CD4-positive, alpha-beta T cell treated with Interleukin-4 for 4 hours (primary cell): Measurements from ENCODE around the gene CCDC3.
"Not testable (repeated sequence)": the region's sequence is repeated elsewhere in the genome, so short reads cannot be mapped to it uniquely, and the experiment has no call there.

Experiments
- DNase-seq: peaks from one replicate; pipeline ENCODE4 v3.0.0-alpha.2; 2020

The CCDC3 gene

DNA sequence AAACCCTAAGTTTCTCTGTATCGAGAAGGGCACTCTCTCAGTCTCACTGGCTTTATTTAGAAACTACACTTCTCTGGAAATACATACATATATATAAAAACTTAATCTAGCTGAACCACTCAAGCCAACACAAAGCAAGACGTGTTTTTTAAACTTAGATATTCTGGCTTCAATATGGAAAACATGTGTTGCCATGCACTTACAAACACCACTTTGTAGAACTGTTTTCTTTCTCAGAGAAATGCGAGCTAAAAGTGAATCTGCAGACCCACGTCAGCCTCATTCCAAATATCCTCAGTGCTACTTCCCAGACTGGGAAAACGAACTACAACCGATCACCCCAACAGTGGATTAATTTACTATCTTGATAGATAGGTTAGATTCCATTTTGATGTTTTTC, 1.7 kb downstream of the CCDC3 start:
- DNase-seq, result no peak

DNA sequence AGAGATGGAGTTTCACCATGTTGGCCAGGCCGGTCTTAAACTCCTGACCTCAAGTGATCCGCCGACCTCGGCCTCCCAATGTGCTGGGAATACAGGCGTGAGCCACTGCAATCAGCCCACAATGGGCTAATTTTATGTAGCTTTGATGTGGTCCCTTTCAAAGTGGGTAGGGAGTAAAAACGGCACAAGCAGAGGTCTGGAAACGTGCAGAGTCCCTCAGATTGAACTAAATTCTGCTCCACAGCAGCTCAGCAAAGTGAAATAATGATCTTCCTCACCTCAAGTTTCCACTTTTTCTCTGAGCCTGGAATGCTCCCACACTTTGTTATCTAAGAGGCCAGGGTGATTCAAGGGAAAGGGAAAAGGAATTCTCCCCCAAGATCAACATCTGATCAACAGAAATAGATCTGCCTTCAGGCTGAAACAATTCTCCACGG, 6.1 kb downstream of the CCDC3 start:
- no peak for DNase-seq

DNA sequence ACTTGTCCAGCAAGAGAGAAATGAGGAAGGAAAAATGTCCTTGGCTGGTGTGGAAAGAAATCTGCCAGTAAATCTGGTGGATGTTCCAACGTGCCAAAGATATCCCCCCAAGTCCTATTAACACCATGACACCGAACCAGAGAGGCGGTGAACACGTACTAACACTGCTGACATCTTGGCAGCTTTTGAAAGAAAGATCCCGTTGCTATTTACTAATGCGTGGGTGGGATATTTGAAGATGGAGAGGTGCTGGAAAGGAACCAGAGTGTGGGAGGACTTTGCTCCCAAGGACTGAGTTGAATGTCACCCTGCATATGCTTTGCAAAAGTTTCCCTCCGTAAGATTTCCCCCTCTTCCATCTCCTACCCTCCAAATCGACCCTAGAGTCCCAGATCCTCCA, 7.9 kb downstream of the CCDC3 start:
- no peak for DNase-seq

DNA sequence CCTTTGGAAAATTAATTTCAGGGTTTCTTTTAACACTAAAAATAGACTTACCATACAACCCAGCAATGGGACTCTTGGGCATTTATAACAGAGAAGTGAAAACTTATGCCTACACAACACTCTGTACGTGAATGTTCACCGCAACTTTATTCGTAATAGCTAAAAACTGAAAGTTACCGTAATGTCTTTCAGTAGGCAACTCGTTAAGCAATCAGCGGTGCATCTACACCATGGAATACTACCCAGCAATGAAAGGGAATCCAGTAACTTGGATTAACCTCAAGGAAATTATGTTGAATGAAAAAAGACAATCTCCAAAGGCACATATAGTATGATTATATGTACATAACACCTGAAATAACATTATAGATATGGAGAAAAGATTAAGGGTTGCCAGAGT, 16.2 kb downstream of the CCDC3 start:
- no peak for DNase-seq

DNA sequence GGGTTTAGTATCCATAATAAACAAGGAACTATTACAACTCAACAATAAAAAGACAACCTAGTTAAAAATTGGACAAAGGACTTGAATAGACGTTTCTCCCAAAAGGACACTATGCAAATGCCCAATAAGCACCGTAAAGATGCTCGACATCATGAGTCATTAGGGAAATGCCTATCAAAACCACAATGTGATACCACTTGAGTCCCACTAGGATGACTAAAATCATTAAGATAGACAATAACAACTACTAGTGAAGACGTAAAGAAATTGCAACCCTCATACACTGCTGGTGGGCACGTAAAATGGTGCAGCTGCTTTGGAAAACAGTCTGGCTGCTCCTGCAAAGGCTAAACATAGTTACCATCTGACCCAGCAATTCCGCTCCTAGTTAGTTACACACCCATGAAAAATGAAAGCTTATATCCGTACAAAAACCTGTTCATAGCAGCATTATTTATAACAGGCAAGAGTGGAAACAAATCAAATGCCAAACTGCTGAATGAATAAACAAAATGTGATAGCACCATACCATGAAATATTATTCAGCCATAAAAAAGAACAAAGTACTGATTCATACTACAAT, 17.3 kb downstream of the CCDC3 start:
- DNase-seq, result no peak

DNA sequence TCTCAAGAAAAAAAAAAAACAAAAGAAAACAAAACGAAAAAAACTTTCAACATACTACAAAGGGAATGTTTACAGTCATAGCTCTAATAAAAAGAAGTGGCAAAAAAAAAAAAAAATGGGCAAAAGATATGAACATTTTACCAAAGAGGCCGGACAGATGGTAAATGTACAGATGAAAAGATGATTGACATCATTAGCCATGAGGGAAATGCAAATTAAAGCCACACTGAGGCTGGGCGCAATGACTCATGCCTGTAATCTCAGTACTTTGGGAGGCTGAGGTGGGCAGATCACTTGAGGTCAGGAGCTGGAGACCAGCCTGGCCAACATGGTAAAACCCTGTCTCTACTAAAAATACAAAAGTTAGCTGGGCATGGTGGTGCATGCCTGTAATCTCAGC, 17.9 kb downstream of the CCDC3 start:
- DNase-seq, result not testable (repeated sequence)

DNA sequence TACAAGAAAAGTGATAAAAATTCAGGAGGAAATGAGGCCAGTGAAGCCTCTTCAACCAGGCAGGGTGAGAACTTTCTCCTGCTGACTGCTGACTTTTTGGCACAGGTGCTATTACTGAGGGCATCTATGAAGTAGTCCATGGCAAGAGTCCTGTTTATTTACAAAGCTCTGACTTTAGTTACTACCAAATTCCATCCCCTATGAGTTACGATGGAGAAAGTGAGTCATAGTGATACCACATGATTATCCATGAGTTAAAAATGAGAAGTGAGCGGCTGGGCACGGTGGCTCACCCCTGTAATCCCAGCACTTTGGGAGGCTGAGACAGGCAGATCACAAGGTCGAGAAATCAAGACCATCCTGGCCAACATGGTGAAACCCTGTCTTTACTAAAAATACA, 19.9 kb downstream of the CCDC3 start:
- no peak for DNase-seq

DNA sequence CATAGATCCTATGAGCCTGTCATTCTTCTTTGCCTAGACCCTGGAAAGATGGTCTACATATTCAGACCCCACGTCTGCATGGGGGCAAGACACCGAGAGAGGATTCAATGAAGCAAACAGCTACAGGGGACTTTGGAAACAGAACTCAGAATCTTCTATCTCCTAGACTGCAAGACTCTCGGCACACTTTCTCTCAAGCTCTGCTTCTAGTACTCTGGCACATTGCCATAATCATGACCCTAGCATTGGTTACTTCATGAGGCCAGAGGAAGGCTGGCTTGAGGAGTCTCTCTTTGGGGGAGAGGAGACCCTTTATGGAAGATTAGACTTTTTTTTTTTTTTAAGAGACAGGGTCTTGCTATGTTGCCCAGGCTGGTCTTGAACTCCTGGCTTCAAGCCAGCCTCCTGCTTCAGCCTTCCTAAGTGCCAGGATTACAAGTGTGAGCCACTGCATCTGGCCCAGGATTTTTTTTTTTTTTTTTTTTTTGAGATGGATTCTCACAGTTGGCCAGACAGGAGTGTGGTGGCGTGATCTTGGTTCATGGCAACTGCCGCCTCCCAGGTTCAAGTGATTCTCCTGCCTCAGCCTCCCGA, 20.7 kb downstream of the CCDC3 start:
- no peak for DNase-seq

DNA sequence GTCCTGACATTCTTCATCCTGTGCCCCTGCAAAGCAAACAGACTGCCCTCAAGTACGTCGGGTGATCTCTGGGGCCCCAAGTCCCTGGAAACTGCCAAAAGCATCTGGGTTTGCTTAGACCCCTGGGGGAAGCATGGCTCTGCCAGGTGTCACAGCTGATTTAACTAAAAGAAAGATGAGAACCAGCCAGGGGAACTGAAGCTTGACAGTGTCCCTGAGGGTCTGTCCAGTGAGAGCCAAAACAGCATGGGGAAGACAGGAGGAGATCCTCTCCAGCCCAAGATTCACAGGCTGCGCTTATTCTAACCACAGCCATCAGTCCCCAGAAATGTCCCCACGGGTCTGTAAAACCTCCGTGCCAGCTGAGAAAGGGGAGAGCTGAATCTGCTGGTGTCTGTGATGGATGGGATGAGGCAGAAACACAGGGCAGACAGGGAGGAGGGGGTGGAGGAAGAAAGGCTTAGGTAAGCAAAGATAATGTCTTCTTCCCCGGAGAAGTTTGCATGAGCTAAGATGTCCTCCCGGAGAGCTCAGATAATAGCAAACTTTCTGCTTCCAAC, 21.3 kb downstream of the CCDC3 start:
- DNase-seq, result no peak

DNA sequence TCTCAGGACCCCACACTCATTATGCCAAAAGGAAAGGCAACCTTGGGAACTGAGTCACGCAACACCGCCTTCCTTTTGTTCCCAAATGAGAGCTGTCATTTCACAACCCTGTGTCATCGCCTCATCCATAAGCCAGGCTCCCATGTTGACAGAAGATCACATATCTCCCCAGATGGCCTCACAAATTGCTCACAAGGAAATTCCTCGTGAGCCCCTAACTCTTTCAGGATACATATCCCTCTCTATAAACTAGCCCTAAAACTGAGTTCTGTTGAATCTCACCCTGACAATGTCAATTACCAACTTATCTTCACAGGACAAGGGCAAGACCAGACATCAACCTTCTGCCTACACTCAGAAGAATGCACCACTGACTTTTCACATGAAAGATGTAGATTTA, 22.6 kb downstream of the CCDC3 start:
- no peak for DNase-seq

DNA sequence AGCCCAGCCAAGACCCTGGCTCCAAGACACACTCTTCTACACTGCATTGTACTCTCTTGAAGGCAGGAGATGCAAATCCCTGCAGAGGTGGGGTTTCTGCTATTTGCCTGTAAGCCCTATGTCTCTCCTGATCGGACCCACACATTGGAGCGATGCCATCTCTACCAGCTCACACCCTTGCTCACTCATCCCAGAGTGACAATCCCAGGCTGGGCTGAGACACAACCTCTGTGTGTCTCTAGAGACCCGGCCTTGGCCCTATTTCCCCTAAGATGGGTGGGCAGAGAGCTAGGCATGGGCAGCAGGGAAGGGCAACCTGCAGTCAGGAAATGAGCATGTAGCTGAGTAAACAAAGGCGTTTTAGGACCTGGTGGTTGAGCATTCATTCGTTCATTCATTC, 25.6 kb downstream of the CCDC3 start:
- DNase-seq, result no peak

DNA sequence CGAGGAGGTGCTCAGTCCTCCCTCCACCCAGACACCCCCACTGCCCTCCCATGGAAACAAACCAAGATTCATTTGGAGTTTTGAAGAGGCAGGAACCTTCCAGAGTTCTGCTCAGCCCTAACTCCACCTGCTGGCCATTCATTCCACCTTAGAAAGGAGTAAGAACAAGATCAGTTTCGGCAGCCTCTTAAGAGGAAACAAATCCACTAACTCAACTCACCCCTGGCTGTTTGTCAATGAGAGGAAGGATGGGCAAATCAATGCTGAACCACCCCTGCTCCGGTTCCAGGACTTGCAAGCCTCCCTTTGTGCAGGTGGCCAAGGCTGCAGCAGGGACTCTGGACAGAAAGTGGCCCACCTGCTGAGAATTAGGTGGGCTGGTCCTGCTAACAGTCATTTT, 26.2 kb downstream of the CCDC3 start:
- no peak for DNase-seq

DNA sequence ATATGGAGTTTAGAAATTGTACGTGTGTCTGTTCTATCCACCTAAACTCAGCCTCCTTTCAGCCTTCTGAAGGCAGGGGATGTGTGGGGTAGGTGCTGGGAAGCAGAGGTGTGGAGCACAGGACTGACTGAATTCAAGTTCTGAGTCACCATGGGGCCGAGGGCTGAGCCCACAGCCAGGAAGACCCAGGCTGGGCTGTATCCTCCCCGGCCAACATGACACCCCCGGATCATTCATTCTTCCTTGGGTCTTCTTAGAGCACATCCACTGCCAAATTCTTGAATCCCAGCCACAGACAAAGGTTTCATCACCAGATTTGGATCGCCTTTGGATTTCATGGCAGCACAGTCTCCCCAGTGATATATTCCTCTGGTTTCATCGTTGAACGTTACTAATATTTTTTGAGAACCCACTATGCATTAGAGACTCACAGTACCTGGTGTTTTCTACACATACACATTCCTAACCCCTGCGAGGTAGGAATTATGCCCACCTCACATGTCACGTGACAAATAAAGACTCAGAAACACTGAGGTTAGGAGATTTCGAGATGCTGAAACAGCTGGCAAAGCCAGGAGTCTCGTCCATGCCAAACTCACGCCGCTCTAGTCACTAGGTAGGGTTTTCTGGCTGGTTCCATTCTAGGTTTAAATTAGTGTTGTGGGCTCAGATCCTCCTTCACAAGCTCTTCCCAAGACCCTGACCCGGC, 26.9 kb downstream of the CCDC3 start:
- DNase-seq, result no peak

DNA sequence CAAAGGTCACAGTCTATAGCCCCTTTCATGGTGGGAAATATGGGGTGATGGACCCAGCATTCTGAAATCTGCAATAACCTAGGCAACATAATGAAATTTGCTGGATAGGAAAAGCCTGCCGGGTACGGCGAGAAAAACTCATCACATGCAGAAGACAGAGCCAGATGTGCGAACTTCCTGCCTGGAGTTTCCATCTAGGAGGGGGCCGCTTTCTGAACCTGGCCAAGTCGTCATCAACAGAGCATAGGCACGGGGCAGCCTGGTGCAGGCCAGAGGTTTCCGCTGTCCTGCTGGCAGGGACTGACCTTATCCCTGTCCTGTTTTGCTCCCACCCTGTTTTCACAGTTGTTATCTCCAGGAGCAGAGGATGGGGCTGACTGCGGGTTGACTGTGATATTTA, 27.4 kb downstream of the CCDC3 start:
- no peak for DNase-seq

DNA sequence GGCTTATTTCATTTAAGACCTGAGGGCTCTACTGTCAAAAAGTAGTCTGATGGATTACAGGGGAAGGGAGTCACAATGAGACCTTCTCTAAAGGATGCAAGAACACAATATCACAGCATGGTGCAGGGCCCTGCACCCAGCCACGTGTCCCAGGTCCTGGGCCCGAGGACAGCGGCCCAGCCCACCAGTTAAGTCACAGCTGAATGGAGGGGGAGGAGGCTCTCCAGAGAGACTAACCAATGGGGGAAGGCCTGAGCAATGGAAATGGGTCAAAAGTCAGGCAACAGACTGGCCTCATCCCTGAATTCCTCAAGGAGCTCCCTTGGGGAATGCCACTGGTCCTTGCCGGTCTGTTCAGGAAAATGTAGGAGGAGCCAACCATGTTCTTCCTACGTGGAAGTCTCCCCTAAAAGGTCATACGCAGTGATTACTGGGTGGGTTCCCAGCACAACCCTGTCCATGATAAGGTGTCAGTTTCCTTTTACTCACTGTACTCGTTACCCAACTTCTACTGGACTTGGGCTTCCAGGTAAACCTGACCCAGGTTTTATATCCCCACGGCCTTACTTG, 28.3 kb downstream of the CCDC3 start:
- no peak for DNase-seq

DNA sequence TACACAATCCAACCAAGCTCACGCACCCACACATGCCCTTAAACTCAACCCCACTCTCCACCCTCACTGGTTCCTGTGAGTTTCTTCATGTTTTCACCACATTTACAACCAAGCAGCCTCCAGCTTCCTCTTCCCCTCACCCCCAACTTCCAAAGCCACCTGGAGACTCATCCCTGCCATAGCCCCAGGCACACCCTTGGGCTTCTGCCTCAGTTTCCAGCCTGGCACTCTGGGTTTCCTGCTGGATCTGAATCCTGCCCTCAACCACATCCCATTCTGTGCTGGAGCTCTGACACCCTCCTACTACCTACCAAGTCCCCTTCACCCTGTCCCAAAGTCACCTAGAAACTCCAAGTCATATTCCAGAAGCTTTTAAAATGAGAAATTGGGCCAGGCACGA, 29.4 kb downstream of the CCDC3 start:
- DNase-seq, result no peak

DNA sequence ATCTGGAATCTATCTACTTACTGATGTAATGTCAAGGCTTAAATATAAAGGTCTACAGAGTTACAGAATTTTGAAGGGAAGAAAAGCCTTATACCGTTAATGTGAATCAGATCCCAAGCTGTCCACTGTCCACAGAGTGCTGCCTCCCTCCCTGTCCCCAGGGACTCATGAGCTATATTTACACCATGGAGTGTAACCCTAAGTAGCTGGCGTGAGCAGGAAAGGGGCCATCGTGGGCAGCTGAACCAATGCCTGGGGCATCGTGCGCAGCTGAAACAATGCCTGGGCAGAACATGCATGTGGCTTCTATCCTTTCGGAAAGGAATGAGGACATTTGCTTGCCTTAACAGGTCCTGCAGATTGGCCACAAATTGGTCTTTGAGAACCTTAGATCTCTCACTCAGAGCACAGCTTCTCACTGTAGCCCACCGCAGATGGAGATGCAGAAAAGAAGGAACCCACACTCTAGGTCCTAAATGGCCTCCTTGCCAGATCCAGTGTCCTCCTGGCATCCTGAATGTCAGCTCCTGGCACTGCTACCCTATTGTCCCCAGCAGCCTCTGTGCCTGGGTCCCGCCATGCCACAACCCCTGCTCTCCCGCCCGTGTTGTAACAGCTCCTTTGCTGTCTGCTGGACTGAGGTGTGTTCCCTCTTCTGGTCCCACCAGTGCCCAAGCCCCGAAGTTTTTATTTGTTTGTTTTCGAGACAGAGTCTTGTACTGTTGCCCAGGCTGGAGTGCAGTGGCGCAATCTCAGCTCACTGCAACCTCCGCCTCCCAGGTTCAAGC, 30.3 kb downstream of the CCDC3 start:
- no peak for DNase-seq

DNA sequence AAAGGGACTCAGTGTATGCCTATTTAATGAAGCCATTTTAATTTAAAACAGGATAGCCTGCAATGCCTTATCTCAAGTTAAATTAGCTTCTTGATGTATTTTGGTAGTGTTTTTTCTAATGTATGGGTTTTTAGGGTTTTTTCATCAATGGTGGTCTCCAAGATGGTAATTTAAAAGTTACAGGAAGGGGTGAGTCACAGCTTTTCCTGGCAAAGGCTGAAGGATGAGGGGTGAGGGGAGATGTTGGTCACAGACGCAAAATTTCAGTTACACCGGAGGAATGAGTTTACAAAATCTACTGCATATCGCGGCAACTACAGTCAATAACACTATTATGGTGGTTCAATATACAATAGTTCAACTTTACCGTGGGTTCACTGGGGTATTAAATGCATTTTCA, 31.6 kb downstream of the CCDC3 start:
- DNase-seq, result no peak

DNA sequence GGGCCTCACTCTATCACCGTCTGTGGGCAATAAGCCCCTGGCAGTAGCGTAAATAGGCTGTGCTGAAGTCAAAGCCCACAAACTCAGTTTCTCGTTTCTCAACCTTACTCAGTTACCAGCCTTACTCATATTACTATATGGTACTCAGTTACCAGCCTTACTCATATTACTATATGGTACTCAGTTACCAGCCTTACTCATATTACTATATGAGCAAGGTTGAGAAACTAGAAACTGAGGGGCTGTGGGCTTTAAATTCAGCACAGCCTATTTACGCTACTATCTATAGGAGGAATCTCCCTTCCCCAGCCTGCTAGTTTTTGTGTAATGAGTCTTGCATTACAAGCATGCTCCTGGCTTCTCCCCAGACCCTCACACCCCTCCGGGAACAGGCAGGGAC, 35.4 kb downstream of the CCDC3 start:
- no peak for DNase-seq

DNA sequence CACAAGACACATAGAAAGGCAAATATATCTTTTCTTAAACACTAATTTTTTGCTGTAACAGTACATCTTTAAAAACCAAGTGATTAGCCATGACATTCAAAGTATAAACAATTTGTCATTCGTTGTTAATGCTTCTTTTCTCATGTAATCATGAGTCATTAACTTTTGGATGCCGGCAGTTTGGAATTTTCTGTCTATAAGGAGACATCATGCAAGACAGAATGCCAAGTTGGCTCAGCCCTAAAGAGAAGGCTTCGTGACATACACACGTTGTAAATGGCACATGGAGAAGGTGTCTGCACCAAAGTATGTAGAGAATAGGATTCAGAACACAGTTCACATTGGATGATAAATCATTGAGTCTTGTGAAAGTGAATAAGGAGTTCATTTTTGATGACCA, 35.9 kb downstream of the CCDC3 start:
- no peak for DNase-seq

DNA sequence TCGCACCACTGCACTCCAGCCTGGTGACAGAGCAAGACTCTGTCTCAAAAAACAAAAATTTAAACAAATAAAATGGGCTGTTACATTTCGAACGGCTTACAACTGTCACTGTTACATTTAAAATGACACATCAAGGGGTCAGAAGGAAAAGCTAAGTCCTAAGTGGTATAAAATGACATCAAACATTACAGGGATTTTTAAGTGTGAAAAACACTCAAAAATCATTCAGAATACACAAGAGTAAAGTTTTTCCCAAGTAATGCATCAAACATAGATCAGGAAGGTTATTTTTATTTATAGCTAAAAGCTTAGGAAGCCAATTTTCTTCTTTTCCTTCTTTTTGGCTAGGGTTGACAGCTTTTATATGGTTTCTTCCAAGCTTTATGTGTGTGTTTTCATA, 39.0 kb downstream of the CCDC3 start:
- no peak for DNase-seq

DNA sequence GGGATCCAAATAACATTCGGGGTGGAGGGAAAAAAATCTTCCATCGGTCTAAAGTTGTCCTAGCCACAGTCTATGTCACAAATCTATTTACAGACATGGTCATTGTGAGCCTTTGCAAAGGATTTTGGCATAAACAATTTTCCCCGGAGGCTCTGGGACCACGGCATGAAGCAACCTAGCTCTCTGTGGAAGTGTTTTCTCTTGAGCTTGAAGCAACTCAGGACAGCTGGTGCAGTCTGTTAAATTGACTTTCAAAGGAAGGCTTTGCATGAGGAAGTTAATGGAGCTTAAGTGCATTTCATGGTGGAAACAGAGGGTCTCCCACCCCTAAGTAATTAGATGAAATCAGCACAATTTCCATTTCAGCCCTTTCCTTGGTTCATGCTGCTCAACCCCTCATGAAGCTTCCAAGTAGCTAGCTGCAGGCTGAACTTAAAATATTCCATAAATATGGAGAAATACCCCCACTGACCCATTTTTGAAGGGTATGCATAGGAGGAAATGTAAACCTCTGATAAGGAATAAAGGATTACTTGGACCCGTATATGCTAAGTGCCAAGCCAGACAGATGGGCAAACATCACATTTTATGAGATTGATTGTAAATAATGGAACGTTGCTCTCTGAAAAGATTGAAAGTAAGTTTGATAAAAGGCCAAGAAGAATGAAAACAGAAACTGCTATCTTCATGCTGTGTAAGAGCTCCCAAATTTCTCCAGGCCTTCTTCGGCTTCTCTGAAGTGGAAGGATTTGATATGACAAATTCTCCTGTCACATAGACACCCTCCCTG, 39.9 kb downstream of the CCDC3 start:
- no peak for DNase-seq
